HG02852 (cell line): Measurements from ENCODE around the gene APBA3.
"Not testable (repeated sequence)": the region's sequence is repeated elsewhere in the genome, so short reads cannot be mapped to it uniquely, and the experiment has no call there.

Experiments used
- ATAC-seq: cut with Tn5 transposase; IDR thresholded peaks from one replicate; pipeline ENCODE4 v1.9.1; 2021; ENCODE audit warnings: mild to moderate bottlenecking, moderate library complexity; ENCODE audit not compliant: unreplicated experiment

Gene APBA3

DNA sequence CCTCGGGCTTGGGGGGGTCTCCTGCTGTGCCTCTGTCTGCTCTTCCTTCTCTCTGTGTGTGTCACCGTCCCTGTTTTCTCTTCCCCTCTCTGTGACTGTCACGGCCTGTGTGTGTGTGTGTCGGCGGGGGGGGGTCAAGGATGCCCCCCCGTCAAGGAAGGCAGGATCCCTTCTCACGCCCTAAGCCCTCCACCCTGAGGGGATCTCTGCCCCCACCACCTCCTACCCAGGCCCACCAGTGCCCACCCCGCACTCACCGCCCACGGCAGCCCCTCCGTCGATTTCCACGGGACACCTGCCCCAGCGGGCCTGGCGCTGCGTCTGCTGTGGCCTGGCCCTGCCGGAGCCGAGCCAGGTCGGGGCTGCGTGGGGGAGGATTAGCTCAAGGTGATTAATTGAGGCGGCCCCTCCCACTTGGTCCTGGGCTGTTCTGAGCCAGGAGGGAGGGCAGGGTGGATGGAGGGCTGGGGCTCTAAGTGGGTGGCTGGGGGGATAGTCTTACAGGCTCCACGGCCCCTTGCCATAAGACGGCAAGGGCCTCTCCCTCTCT, 10.5 kb upstream of the APBA3 start, which contains the start of gene RAX2:
Gene RAX2 (minus strand): TSS at position 323 of the 550 bp plus-strand sequence. CDS start 486 bp downstream, outside the sequence.
- no peak for ATAC-seq

DNA sequence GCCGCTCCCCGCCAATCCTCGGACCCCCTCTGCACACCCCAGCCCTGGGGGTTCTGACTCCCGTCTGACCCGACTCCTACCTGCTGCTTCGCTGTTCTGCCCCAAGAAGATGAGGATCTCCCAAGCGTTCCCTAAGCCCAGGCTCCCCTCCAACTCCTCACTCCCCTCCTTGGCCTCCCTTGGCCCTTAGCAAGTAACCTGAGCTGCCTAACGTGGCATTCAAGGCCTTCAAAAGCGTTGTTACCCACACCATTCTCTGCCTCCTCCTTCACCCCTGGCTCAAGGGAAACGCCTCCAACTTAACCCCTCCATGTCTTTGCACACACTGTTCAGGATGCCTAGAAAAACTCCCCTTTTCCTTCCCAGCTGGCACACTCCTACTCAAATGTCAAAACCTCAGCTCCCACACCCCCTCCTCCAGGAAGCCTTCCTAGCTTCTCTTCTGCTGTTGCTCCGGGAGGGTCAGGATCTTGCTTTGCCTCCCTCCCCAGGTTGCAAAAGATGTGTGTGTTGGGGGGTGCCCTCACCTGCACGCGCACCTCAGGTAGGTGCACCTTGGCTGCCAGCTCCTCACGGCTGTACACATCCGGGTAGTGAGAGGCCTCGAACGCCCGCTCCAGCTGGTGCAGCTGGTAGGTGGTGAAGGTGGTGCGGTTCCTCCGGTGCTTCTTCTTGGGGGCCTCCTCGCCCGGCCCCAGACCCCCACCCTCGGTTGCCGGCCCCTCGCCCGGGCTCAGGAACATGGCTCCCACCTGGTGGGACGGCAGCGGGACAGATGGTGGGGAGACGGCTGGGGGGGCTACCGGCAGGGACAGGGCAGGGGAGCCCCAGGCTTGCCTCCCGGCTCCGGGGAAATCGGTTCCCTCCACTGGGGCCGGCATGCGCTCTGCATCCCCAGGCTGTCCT, 9.8 kb upstream of the APBA3 start:
- ATAC-seq, result no peak

DNA sequence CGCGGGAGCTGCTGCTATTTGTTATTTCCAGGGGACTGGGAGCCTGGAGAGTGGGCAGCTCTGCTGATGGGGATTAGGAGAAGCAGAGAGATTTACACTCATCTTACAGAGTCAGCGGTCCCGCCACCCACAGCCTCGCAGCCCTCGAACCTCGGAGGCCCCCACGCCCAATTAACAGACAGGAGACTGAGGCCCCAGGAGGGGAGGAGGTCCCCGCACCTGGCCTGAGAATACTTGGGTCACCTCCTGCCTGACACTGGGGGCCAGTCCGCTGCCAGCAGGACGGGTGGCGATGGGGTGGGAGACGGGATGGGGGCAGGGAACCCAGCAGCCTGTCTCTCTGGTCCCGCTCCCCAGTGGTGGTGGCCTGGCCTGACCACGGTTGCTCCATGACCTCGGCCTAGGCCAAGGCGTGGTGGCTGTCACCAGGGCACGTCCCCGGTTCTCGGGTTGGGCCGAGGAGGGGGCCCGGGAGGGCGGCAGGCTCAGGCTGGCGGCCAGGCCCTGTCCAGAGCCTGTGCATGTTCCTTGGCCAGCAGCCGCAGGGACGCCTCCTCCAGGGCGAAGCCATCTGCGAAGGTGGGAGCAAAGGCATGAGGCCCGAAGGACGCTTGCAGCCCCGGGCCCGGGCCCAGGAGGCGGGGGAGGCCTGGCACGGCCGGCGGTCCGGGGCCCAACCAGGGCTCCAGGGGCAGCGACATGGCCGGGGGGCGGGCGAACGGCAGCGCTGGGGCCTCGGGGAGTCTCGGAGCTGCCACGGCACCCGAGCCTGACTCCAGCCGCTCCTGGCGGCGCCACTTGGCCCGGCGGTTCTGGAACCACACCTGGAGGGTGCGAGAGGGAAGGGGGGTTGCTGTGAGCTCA, 8.9 kb upstream of the APBA3 start:
- no peak for ATAC-seq

DNA sequence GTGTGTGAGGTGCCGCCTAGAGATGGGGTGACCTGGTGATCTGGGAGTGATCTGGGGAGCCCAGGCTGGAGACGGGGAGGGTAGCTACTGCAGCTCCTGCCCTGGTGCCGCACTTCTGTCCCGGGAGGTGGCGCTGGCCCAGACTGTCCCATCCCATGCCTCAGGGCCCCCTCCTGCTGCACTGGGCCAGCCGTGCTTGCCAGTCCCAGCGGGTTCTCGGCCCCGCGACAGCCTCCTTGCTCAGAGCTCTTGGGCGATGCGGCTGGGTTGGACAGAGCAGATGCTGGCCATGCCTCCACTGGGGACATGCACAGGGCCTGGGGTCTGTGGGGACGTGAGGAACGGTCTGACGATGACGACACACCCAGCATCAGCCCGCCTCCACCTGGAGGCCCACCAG, 8.0 kb upstream of the APBA3 start:
- no peak for ATAC-seq

DNA sequence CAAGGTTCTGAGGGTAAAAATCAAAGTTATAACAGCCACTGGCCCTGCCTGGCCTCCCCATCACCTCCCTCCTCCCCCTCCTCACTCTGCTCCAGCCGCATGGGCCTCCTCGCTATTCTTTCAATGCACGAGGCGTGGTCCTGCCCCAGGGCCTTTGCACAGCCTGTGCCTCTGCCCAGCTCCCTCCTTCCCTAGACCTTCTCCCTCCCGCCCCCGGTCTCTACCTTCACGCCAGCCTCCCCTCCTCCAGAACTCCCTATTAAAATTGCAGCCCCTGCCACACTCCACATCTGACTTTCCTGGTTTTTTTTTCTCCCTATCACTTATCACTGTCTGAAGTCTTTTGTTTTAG, 7.2 kb upstream of the APBA3 start:
- no peak for ATAC-seq

DNA sequence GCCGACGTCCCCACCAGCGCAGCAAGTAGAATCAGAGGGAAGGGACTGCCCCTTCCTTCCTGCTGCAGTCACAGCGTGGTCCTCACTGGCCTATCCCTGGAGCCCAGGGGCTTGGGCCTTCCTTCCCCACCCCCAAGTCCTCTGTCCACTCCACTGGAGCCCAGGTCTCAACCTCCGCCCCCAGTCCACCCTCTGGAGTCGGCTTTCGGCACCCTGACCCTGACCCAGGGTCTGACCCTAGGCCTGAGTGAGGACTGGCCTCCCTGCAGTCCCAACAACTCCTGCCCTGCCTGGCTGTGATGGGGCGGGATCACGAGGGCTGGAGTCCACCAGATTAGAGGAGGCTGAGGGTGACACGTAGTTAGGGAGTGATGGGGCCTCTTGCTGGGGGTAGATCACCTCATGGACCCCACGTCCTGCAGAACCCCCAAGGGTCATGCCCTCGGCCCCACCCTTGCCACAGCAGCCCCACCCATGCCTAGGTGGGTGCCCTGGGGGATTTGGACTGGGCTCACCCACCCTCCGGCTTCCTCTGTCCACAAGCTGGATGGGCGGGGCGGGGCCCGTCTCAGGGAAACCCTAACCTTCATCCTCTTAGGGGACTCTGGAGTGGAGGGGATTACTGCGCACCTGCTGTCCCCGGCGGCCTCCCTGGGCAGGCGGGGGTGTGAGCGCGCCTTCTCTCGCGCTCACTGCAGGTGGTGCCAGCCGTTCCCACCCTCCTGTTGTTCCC, 6.7 kb upstream of the APBA3 start:
- ATAC-seq, result no peak

DNA sequence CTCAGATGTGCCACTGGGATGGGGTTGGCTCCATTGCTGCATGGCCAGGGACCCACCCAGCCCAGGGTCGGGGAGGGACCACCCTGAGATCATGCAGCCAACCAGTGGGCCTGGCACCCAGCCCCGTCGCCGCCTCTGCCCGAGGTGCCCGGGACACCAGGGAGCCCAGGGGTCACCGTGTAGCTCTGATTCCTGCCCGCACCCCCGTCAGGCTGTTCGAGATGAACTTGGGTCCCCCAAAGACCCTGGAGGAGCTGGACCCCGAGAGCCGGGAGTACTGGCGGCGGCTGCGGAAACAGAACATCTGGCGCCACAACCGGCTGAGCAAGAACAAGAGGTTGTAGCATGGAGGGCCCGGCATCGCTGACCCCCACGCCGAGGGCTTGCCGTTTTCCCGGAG, 5.6 kb upstream of the APBA3 start:
- ATAC-seq, result no peak

DNA sequence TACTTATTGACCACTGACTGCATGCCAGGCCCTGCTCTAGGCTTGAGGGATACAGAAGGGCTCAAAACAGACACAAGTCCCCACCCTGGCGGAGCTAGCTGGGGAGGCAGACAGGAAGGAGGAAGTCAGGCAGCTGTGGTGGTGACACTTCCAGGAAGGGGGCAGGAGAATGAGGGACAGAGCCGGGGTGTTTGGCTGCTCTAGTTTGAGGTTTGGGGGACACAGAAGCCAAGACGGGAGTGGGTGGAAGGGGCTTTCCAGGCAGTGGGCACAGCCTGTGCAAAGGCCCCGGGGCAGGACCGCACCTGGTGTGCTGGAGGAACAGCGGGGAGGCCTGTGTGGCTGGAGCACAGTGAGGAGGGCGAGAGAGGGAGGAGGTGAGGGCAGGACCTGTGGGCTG, 5.0 kb upstream of the APBA3 start:
- ATAC-seq, result no peak

DNA sequence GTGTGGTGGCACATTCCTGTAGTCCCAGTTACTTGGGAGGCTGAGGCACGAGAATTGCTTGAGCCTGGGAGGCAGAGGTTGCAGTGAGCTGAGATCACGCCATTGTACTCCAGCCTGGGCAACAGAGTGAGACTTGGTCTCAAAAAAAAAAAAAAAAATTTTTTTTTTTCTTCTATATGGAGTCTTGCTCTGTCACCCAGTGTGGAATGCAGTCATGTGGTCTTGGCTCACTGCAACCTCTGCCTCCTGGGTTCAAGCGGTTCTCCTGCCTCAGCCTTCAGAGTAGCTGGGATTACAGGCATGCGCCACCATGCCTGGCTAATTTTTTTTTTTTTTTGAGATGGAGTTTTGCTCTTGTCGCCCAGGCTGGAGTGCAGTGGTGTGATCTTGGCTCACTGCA, 4.3 kb upstream of the APBA3 start:
- not testable (repeated sequence) for ATAC-seq

DNA sequence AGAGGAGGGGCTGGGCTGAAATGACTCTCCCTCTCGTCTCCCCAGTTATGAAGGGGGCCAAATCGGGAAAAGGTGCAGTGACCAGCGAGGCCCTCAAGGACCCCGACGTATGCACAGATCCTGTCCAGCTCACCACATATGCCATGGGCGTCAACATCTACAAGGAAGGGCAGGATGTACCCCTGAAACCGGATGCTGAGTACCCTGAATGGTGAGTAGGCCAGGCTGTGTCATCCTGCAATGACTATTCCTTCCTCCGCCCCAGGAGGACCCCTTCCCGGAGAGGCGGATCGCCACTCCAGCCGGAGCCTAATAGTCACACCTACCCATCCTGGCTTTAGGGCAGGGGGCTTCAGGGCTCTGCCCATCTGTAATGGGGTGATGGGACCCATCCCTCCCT, 3.6 kb upstream of the APBA3 start:
- no peak for ATAC-seq

DNA sequence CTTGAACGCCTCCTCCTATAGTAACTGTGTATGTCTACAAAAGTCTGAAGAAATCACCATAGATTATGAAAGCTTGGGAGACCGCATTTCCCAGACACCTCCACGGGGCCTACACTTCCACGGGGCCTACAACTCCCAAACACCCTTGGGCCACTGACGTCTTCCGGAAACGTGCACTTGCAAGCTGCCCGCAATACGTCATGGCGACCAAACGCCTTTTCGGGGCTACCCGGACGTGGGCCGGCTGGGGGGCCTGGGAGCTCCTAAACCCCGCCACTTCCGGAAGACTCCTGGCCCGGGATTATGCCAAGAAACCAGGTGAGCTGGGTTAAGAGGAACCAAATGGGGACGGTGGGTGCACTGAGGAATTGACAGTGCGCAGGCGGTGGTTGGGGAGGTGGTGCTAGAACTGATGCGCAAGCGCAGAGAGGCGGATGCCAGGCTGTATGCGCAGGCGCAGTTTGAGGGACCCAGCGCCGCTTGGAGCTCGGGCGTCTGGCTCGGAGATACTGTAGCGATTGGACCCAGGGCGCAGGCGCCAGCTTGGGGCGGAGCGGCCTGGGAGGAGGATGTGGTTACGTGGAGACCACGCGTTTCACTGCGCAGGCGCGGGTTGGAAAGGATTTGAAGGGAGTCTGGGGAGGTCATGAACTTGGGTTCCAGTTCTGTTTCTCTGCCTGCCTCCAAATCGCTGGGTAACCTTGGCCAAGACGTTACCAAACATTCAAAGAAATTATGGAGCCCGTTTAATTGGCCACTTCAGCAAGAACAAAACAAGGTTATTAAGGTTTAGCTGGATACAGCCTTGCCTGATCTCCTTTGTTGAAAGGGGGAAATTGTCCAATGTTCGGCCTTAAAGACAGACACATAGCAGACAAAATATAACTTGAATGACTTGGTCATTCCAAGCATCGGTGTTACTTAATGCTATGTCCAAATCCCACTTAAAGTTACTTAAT, 1.3 kb upstream of the APBA3 start, which contains the start of gene MRPL54:
Gene MRPL54 (plus strand): TSS at position 182 of the 959 bp plus-strand sequence. CDS start 19 bp downstream, at position 201.
- peak; percentile 75 for ATAC-seq

DNA sequence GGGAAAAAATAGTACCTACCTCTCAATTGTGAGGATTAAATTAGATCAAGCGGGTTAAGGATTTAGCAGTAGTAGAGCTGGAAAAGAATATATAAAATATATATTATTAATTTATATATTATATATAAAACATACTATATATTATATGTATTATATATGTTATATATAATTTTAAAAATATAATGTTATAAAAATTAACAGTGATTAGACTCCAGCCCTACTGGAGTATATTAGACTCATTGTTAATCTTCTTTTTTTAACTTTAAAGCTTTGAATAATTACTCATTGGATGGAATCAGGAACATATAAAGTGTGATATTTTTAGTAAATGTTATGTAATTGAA, 610 bp upstream of the APBA3 start:
- ATAC-seq, result no peak

DNA sequence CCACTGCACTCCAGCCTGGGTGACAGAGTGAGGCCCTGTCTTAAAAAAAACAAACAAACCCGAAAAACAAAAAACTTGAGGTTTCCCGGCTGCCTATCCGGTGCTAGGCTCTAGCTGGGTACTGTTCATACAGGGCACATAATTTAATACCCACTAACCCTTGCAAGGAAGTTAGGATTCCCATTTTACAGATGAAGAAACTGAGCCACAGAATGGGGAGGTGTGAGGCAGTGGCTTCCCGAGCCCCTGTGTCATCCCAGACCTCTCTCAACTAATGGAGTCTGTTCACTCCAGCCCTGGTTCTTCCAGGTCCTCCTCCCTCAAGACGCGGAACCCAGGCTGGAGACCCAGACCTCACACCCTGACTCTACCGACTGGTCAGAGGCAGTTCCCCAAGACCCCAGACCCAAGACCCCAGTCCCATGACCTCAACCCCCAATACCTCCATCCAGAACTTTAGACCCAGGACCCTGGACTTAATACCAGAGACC, 576 bp downstream of the APBA3 start:
- no peak for ATAC-seq

DNA sequence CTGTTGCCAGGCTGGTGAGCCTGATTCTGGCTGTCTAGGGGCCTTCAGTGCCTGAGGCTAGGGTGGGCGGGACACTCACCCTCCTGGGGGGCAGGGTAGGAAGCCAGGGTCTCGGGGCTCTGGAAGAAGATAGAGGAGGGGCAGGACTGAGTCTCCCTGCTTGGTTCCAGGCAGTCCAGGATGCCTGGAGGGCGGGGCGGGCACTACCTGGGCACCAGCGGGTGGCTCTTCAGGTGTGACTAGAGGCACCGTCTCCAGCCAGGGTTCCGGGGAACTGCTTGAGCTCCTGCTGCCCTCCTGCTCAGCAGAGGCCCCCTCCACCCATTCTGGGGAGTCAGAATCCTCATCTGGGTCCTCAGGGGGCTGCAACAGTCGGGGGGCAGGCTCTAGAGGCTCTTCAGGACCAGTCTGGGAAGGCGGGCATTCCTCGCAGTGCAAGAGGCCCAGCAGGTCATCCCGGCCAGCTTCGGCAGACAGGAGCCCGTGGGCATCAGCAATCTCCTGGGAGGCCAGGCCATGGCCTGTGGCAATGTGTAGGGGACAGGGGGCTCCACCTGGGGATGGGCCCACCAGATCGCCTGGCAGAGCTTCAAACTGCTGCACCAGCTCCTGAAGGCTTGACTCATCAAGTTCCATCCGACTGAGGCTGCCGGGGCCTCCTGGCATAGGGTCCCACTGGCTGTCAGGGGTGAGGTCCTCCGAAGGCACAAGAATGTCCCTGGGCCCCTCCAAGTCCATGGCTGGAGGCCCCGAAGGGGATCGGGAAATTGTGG, 1.8 kb downstream of the APBA3 start:
- ATAC-seq, result no peak

DNA sequence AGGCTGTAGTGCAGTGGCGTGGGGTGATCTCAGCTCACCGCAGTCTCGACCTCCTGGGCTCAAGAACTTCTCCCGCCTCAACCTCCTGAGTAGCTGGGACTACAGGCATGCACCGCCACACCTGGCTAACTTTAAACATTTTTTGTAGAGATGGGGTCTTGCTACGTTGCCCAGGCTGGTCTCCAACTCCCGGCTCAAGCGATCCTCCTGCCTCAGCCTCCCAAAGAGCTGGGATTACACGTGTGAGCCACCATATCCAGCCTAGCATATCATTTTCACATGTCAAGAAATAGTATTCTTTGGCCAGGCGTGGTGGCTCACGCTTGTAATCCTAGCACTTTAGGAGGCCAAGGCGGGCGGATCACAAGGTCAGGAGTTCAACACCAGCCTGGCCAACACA, 3.2 kb downstream of the APBA3 start:
- not testable (repeated sequence) for ATAC-seq

DNA sequence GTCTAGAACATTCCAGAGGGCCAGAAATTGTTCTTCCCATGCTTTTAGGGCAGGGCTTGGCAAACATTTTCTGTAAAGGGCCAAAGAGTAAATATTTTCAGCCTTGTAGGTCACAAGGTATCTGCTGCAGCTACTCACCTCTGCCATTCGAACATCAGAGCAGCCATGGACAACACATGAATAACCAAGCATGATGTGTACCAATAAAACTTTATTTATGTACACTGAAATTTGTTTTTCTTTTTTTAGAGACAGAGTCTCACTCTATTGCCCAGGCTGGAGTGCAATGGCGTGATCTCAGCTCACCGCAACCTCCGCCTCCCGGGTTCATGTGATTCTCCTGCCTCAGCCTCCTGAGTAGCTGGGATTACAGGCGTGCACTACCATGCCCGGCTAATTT, 3.8 kb downstream of the APBA3 start:
- ATAC-seq, result not testable (repeated sequence)

DNA sequence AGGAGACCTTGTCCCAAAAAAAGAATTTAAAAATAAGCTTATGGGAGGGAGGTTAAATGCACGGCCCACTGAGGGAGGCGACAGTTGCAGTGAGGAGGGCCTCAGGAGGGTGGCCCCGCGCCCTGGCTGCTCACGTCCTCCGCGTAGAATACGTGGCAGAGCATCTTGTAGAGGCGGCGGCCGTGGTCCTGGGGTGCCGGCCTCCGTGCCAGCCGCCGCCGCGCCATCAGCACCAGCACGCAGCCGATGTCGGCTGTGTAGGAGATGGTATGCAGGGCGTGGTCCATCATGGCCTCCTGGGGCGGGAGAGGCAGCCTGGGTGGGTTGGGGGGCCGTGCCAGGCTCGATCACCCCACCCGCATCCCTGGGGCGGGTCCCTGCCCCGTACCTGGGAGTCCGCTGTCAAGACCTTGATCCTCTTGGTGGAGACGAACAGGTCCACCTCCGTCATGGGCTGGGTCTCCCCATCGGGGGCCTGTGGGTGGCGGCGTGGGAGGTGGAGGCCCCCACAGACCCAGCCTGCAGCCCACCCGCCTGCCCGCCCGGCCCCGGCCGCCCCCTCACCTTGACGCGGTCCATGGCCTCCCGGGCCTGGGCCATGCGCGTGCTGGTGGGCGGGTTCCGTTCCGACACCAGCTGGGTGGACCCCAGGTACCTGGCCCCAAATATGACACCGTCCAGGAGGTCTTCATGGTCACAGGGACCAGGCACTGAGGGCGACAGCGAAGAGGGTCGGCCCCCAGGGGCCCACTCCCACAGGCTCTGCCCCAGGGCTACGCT, 7.7 kb downstream of the APBA3 start:
- ATAC-seq, result no peak

DNA sequence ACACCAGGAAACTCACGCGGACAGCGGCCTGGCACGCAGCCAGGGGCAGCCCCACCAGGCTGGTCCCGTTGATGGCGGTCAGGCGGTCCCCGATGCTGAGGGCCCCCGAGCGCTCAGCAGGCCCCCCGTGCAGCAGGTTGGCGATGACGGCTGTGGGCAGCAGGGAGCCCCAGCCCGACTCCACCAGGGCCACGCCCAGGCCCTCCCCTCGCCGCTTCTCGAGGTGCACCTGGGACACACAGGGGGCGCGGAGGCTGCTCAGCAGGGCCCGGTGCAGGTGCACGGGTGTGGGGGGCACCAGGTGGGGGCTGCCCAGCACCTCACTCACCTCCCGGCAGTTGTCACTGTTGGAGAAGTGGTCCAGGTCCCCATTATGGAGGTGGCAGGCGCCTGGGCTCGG, 9.0 kb downstream of the APBA3 start:
- ATAC-seq, result no peak
